Measurements from ENCODE around the gene RPTOR. TPM values are rescaled to one million over a fixed set of nuclear protein-coding genes. Genes with fewer than 3 reads are reported as not detected.

Gene RPTOR
- polyA plus RNA-seq, 1 donor from 2014 or later: 8.0 TPM

GRCh38 chr17:80819422-80820164 lies 275.0 kb downstream of the RPTOR start:
- H4K20me1 ChIP-seq (ENCODE audit: insufficient read depth): no peaks in the 10 kb centered on the region
- H2AFZ ChIP-seq (ENCODE audit: low read depth, low read length): no peak overlapping the region
- H3K79me2 ChIP-seq (replicated peaks; ENCODE audit: insufficient read depth, low read length): no peaks in the 10 kb centered on the region
- H3K4me2 ChIP-seq (ENCODE audit: low read length): no peak overlapping the region
- no peaks in the 10 kb centered on the region for H3K36me3 ChIP-seq (ENCODE audit: insufficient read depth, low read length)
- H3K9me2 ChIP-seq (ENCODE audit: insufficient read depth, low read length): no peaks in the 10 kb centered on the region
- no peak overlapping the region for H3K9ac ChIP-seq (ENCODE audit: low read length)
- no peaks in the 10 kb centered on the region for H3K9me3 ChIP-seq (ENCODE audit: low read length)
- TF ChIP-seq RAD21 (conservative IDR thresholded peaks at IDR 0.05) (no peak), EP300 (conservative IDR thresholded peaks at IDR 0.05; ENCODE audit: poor library complexity, severe bottlenecking) (no peak), EZH2 (IDR thresholded peaks at IDR 0.05; ENCODE audit: borderline replicate concordance, insufficient read depth, low read length, poor library complexity, severe bottlenecking) (no peak), MXI1 (conservative IDR thresholded peaks at IDR 0.05; ENCODE audit: poor library complexity, severe bottlenecking) (no peak), POLR2AphosphoS5 (IDR thresholded peaks at IDR 0.05) (no peak), SMC3 (conservative IDR thresholded peaks at IDR 0.05; ENCODE audit: poor library complexity) (no peak), TAF1 (IDR thresholded peaks at IDR 0.05; ENCODE audit: low read depth) (no peak), REST (IDR thresholded peaks at IDR 0.05; ENCODE audit: borderline replicate concordance) (no peak)
- TF ChIP-seq, protein P1, sequence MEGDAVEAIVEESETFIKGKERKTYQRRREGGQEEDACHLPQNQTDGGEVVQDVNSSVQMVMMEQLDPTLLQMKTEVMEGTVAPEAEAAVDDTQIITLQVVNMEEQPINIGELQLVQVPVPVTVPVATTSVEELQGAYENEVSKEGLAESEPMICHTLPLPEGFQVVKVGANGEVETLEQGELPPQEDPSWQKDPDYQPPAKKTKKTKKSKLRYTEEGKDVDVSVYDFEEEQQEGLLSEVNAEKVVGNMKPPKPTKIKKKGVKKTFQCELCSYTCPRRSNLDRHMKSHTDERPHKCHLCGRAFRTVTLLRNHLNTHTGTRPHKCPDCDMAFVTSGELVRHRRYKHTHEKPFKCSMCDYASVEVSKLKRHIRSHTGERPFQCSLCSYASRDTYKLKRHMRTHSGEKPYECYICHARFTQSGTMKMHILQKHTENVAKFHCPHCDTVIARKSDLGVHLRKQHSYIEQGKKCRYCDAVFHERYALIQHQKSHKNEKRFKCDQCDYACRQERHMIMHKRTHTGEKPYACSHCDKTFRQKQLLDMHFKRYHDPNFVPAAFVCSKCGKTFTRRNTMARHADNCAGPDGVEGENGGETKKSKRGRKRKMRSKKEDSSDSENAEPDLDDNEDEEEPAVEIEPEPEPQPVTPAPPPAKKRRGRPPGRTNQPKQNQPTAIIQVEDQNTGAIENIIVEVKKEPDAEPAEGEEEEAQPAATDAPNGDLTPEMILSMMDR (IDR thresholded peaks at IDR 0.05; ENCODE audit: poor library complexity, severe bottlenecking): no peak
- H3K27ac ChIP-seq (ENCODE audit: low read length): no peak overlapping the region
- no peaks in the 10 kb centered on the region for H3F3A ChIP-seq (ENCODE audit: insufficient read depth, low read length, poor library complexity, severe bottlenecking)
- no peaks in the 10 kb centered on the region for H3K27me3 ChIP-seq (ENCODE audit: insufficient read depth, low read depth, low read length)
- H3K4me3 ChIP-seq (ENCODE audit: low read length): no peak overlapping the region

DNA sequence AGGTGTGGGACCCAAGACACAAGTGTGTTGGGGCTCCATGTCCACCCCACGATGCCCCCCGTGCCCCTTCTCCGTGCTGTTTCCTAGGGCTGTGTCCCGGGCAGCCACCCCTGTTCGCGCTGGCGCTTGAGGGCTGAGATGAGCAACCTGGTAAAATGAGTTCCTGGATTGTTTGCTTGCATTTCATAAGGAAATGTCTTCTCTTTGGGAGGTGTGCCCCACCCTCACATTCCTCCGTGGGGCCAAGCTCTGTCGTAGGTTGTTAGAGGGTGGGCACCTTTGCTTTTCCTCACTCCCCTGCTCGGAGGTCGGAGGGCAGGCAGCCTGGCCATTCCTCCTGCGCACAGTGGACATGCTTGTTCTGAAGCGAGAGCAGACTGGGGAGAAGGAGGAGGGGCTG lies 275.7 kb downstream of the RPTOR start:
- Histone ChIP-seq H3K27ac (ENCODE audit: low read length) (no peak overlapping the region), H3K36me3 (ENCODE audit: insufficient read depth, low read length) (no peaks in the 10 kb centered on the region), H3K4me3 (ENCODE audit: low read length) (no peak overlapping the region), H2AFZ (ENCODE audit: low read depth, low read length) (no peak overlapping the region), H4K20me1 (ENCODE audit: insufficient read depth) (no peaks in the 10 kb centered on the region), H3K9ac (ENCODE audit: low read length) (no peak overlapping the region), H3K4me2 (ENCODE audit: low read length) (no peak overlapping the region), H3K9me2 (ENCODE audit: insufficient read depth, low read length) (no peaks in the 10 kb centered on the region), H3K79me2 (replicated peaks; ENCODE audit: insufficient read depth, low read length) (no peaks in the 10 kb centered on the region), H3K9me3 (ENCODE audit: low read length) (no peaks in the 10 kb centered on the region), H3K27me3 (ENCODE audit: insufficient read depth, low read depth, low read length) (no peaks in the 10 kb centered on the region), H3F3A (ENCODE audit: insufficient read depth, low read length, poor library complexity, severe bottlenecking) (no peaks in the 10 kb centered on the region)
- no peak for TF ChIP-seq MXI1 (conservative IDR thresholded peaks at IDR 0.05; ENCODE audit: poor library complexity, severe bottlenecking)
- no peak for TF ChIP-seq RAD21 (conservative IDR thresholded peaks at IDR 0.05)
- no peak for TF ChIP-seq POLR2AphosphoS5 (IDR thresholded peaks at IDR 0.05)
- no peak for TF ChIP-seq EP300 (conservative IDR thresholded peaks at IDR 0.05; ENCODE audit: poor library complexity, severe bottlenecking)
- TF ChIP-seq, protein P1 (IDR thresholded peaks at IDR 0.05; ENCODE audit: poor library complexity, severe bottlenecking): no peak
- no peak for TF ChIP-seq EZH2 (IDR thresholded peaks at IDR 0.05; ENCODE audit: borderline replicate concordance, insufficient read depth, low read length, poor library complexity, severe bottlenecking)
- TF ChIP-seq SMC3 (conservative IDR thresholded peaks at IDR 0.05; ENCODE audit: poor library complexity): no peak
- no peak for TF ChIP-seq REST (IDR thresholded peaks at IDR 0.05; ENCODE audit: borderline replicate concordance)
- no peak for TF ChIP-seq TAF1 (IDR thresholded peaks at IDR 0.05; ENCODE audit: low read depth)
